CD4-positive, alpha-beta T cell treated with Interleukin-1 beta for 1 hour (primary cell): ENCODE data around the gene CIITA.

Experiments used
- DNase-seq, 2 donors: peaks; one replicate each; pipeline ENCODE4 v3.0.0-alpha.2; 2020 to 2022

The CIITA gene

DNA sequence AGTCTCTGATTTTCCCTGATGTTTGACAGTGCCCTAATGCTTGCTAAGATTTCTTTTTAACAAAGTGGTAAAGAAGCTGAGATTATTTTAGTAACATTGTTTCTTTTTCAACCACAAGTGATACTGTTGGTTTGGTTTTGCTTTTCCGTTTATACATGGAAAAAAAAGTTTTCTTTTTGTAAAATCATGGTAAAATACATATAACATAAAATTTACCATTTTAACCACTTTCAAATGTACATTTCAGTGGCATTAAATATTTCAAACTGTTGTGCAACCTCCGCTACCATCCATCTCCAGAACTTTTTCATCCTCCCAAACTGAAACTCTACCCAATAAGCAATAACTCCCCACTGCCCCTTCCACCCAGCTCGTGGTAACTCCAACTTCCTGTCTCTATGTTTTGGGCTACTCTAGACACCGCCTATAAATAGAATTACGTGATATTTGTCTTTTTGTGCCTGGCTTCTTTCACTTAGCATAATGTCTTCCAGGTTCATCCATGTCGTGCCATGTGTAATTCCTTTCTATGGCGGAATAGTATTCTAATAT is 4.6 kb downstream of the CIITA start:
- no peak for DNase-seq

DNA sequence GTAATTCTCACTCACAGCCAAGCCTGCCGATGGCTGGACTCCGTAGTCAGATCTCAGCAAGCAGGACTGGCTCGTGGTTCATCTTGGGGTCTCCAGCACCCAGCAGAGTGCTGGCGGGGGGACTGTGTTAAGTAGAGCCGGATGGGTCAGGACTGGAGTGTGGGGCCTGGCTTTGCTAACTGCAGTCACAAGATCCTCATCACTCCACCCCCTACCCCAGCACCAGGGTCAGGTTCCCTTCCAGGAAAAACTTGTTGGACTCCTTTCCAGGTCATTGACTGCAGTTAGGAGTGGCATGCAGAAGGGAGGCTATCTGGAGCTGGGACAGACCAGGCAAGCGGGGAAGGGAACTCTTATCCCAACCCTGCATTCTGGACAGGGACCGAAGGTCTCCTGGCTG is 6.0 kb downstream of the CIITA start:
- DNase-seq = no peak

DNA sequence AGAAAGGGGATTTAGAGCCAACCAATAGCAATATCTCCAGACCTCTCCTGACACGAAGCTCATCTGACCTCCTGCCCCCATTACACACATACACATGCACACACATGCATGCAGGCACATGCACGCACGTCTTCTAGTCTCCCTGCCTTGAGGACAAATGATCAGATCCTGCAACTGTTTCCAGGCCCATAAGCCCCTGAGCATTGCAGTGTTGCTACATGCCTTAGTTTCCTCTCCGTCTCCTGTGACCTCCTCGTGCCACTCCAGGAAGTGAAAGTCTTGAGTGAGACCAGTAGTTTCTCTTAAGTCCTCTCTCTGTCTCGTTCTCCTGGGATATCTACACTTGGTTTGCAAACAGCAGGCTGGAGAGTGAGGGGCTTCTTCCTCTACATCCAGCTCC is 8.2 kb downstream of the CIITA start:
- no peak for DNase-seq

DNA sequence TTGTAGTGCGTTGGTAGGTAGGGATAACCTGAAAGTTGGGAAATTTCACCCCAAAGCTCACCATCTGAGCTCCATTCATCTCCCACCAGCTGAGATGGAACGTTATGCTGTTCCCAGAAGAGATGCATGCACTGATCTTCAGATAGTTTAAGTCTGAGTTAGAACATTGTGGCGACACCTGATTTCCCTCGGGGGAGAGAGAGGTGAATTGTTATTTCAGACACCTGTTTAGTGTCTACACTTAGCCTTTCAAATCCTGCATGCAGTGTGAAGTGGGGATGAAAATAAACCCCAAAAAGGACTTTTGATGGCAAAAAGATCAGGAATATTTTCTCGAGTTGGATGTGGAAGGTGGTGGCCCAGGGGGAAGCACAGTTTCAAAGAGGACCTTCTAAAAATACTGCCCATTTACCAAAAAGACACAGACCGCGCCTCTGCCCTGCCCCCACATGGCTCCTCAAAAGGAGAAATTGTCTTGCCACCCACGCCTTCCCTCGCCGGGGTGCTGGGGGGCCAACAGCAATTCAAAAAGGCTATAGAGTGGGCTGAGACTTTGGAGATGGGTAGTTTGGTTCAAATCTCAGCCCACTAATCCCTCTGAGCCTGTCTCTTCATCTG is 11.4 kb downstream of the CIITA start:
- no peak for DNase-seq

DNA sequence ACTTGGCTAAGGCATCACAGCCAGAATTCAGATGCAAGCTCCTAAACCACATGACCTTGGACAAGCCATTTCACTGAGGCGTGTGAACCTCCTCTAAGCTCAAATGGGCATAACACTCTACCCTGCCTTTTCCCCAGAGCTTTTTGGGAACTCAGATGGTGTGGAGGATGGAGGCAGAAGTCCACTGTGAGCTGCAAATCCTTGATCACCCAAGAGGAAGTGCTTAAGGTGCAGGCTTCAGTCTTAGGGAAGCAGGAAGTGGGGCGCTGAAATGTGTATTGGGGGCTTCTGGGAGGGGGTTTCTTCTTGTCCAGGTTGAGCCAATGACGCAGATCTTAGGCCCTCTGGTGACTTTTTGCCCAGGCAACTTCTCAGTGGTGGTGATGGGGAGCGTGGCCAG is 12.9 kb downstream of the CIITA start:
- DNase-seq = no peak

DNA sequence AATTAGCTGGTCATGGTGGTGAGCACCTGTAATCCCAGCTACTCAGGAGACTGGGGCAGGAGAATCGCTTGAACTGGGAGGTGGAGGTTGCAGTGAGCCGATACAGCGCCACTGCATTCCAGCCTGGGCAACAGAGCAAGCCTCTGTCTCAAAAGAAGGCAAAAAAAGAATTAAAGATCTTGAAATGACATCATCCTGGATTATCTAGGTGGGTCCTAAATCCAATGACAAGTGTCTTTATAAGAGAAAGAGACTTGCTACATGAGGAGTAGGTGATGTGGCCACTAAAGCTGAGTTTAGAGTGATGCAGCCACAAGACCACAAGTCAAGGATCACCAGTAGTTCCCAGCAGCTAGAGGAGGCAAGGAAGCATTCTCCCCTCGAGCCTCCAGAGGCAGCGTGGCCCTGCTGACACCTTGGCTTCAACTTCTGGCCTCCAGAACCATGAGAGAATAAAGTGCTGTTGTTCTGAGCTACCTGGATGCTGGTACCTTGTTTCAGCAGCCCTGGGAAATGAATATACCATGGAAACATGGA is 15.8 kb downstream of the CIITA start:
- DNase-seq = no peak

DNA sequence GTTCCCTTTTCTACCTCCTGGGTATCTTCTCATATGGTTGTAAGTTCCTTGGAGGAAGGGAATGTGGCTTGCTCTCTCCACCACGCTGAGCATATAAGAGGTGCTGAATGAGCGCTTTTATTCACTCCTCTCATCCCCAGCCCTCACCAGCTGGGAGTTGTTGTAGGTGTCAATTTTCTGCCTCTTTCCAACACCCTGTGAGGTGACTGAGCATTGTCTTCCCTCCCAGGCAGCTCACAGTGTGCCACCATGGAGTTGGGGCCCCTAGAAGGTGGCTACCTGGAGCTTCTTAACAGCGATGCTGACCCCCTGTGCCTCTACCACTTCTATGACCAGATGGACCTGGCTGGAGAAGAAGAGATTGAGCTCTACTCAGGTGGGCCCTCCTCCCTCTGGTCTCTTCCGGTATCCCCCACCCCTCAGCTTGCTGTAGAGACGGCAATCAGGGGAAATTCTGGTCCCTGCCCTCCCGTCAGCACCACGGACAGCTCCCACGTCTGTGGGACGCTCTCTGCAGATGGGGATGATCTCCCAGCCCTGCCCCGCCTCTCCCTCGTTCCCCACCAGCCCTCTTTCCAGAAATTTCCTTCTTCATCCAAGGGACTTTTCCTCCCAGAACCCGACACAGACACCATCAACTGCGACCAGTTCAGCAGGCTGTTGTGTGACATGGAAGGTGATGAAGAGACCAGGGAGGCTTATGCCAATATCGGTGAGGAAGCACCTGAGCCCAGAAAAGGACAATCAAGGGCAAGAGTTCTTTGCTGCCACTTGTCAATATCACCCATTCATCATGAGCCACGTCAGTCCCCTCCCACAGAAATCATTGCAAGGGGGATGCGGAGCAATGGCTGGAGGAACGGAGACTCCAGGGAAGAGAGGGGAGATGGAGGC is 18.3 kb downstream of the CIITA start:
- no peak for DNase-seq

DNA sequence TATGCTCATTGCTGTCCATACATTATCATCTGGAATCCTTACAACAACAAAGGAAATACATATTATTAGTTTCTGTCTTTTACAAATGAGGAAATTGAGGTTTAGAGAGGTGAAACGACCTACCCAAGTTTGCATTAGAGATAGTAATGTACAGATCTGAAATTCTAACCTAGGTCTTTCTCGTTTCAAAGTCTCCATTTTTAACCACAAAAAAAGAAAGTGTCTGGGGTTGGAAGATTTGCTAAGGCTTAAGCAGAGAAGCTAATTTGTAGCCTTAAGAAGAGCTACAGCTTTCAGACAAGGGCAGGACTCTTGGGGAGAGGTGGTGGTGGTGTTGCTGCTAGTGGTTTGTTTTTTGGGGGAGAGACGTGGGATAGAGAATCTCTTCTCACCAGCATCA is 19.2 kb downstream of the CIITA start:
- no peak for DNase-seq

DNA sequence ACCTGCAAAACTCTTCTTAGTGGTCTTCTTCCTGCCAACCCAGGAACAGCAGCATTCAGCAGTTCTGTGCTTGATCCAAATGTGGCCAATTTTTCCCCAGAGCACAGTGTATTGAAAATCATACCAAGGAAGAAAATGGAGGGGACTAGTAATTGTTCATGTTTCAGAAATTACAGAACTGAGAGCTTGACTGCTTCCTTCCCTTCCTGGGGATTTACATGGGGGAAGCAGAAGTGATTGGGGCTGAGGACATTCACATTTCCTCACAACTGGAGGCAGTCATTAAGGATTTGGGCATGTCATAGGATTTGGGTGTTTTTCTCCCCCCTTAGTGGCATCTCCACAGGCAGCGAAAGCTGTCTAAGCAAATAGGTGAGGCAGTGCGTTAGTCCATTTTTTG is 19.7 kb downstream of the CIITA start:
- DNase-seq = no peak

DNA sequence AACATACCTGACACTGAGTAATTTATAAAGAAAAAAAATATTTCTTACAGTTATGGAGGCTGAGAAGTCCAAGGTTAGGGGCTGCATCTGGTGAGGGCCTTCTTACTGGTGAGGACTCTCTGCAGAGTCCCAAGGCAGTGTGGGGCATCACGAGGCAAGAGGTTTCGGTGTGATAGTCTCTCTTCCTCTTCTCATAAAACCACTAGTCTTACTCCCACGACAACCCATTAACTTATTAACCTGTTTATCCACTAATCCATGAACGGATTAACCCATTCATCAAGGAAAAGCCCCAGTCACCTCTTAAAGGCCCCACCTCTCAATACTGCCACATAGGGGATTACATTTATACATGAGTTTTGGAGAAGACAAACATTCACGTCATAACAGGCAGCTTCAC is 20.1 kb downstream of the CIITA start:
- no peak for DNase-seq

DNA sequence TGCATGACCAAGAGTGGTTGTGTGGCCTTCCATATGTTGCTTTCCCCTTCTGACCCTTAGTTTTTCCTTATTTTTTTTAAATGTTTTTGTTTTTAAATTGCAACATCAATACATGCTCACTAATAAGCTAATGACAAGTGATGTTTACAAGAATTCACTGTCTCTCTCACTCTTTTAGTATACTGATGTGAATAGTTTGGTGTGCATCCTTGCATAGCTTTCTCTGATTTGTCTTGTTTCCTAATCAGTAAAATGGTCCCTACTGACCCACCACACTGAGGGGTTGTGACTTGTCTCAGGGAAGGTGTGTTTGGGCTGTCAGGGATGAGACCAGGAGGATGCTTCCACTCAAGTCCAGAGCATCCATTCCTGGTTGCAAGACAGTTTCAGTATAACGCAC is 26.0 kb downstream of the CIITA start:
- DNase-seq = no peak

DNA sequence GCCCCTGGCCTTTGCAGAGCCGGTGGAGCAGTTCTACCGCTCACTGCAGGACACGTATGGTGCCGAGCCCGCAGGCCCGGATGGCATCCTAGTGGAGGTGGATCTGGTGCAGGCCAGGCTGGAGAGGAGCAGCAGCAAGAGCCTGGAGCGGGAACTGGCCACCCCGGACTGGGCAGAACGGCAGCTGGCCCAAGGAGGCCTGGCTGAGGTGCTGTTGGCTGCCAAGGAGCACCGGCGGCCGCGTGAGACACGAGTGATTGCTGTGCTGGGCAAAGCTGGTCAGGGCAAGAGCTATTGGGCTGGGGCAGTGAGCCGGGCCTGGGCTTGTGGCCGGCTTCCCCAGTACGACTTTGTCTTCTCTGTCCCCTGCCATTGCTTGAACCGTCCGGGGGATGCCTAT is 29.5 kb downstream of the CIITA start:
- DNase-seq = no peak

DNA sequence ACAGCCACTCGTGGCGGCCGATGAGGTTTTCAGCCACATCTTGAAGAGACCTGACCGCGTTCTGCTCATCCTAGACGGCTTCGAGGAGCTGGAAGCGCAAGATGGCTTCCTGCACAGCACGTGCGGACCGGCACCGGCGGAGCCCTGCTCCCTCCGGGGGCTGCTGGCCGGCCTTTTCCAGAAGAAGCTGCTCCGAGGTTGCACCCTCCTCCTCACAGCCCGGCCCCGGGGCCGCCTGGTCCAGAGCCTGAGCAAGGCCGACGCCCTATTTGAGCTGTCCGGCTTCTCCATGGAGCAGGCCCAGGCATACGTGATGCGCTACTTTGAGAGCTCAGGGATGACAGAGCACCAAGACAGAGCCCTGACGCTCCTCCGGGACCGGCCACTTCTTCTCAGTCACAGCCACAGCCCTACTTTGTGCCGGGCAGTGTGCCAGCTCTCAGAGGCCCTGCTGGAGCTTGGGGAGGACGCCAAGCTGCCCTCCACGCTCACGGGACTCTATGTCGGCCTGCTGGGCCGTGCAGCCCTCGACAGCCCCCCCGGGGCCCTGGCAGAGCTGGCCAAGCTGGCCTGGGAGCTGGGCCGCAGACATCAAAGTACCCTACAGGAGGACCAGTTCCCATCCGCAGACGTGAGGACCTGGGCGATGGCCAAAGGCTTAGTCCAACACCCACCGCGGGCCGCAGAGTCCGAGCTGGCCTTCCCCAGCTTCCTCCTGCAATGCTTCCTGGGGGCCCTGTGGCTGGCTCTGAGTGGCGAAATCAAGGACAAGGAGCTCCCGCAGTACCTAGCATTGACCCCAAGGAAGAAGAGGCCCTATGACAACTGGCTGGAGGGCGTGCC is 30.1 kb downstream of the CIITA start:
- no peak for DNase-seq

DNA sequence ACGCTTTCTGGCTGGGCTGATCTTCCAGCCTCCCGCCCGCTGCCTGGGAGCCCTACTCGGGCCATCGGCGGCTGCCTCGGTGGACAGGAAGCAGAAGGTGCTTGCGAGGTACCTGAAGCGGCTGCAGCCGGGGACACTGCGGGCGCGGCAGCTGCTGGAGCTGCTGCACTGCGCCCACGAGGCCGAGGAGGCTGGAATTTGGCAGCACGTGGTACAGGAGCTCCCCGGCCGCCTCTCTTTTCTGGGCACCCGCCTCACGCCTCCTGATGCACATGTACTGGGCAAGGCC is 30.7 kb downstream of the CIITA start:
- no peak for DNase-seq

DNA sequence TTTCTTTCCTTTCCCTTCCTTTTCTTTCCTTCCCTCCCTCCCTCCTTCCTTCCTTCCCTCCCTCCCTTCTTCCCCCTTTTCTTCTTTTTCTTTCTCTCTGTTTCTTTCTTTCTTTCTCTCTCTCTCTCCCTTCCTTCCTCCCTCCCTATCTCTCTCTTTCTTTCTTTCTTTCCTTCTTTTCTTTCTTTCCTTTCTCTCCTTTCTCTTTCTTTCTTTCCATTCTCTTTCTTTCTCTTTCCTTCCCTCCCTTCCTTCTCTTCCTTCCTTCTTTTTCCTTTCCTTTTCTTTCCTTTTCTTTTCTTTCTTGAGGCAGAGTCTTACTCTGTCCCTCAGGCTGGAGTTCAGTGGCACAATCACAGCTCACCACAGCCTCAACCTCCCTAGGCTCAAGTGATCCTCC is 34.3 kb downstream of the CIITA start:
- DNase-seq = no peak

DNA sequence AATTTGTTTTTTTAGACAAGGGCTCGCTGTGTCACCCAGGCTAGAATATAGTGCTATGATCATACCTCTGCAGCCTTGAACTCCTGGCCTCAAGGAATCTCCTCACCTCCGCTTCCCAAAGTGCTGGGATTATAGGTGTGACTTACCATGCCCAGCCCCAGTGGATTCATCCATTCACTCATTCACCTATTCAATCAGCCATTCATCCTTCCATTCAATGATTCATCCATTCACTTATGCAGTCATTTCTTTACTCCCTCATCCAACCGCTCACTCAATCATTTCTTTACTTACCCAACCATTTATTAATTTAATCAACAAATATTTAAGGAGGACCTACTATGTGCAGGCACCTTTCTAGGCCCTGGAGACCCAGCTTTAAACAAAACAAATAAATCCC is 39.5 kb downstream of the CIITA start:
- DNase-seq = no peak

DNA sequence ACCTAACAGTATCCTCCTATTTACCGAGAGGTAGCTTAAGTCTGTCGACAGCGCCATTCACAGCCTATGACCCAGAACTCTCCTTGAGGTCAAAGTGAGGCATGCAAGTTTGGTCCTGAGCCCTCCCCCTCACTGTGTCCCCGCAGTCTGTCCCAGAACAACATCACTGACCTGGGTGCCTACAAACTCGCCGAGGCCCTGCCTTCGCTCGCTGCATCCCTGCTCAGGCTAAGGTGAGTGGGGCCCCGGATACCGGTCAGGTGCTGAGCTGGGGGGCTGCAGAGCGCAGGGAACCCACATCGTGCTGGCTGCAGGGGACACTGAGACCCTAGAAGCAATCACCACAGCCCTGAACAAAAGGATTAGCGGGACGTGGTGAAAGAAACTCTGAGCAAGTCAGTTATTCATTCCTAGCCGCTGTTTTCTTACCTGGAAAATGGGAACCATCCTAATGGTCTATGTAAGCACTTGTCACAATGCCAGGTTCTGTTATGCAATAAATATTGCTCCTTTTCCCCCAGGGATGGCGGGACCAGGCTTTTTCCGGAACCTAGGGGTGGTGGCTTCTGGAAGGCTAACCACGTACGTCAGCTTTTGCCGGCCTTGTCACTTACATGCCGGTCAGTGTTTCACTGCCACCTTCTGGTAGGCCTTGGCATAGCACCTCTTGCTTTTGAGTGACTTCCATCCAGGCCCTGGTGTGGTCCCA is 41.4 kb downstream of the CIITA start:
- peak; percentile 80 to 83 for DNase-seq

DNA sequence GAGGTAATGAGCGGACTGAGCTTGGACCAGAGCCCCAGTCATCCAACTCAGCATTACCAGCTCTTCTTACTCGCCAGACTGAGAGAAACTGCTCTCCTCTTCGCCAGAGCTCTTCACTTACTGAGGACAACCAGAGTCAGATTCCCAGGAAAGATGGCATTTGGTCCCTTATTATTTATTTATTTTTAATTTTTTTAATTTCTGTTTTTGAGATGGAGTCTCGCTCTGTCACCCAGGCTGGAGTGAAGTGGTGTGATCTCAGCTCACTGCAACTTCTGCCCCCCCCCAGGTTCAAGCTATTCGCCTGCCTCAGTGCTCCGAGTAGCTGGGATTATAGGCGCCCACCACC is 42.0 kb downstream of the CIITA start:
- DNase-seq = no peak

DNA sequence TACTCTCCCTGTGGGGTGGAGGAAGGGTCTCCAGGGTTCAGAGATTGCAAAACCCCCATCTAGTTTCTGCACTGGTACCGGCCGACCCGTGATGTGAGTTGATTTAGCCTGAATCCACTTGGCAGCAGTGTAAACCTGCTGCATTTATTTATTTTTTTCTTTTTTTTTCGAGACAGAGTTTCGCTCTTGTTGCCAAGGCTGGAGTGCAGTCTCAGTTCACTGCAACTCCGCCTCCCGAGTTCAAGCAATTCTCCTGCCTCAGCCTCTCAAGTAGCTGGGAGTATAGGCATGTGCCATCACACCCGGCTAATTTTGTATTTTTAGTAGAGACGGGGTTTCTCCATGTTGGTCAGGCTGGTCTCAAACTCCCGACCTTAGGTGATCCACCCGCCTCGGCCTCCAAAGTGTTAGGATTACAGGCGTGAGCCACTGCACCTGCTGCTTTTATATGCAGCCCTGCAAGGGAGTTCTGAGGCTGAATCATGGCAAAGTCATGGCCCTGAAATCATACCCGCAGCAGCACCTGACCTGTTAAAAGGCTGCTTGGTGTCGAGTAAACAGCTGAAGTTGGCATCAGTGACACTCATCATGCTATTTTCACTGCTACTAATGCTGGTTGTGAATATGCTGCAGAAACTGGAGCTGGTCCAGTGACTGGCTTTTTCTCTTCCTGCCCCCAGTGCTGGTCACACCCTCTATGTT is 43.9 kb downstream of the CIITA start:
- DNase-seq = no peak

DNA sequence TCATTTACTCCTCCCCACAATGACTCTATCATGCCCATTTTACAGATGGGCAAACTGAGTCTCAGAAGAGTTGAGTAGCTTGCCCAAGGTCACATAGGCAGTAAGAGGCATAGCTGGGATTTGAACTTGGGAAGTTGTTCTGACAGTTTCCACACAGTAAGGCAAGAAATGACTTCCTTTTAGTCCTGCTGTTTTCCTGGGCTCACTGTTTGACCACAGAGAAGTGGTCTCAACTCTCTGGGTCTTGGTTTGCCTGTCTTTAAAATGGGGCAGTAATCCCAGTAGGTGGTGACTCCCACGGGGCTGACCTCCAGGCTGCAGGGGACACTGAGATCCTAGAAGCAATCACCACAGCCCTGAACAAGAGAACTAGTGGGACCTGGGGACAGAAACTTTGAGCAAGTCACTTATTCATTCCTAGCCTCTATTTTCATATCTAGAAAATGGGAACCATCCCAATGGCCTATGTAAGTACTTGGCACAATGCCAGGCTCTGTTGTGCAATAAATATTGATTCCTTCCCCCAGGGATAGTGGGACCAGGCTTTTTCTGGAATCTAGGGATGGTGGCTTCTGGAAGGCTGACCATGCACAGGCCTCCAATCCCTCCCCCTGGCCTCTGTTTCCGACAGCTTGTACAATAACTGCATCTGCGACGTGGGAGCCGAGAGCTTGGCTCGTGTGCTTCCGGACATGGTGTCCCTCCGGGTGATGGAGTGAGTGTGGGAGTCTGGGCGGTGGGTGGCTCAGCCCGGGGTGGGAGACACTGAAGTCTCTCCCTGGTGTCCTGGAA is 44.7 kb downstream of the CIITA start:
- no peak for DNase-seq
